ENCODE data around the gene UNC45A. TPM values are rescaled to one million over a fixed set of nuclear protein-coding genes. Genes with fewer than 3 reads are reported as not detected.

The UNC45A gene
- polyA plus RNA-seq, 1 donor: 23.2 TPM

- no peak for DNase-seq (ENCODE audit: low read depth)
Observed at GRCh38 chr15:90960298-90961091, 25.4 kb downstream of the UNC45A start.

GRCh38 chr15:90962021-90962420, 26.9 kb downstream of the UNC45A start:
- DNase-seq (ENCODE audit: low read depth): no peak

GRCh38 chr15:90966262-90966661, 31.2 kb downstream of the UNC45A start:
- no peak for DNase-seq (ENCODE audit: low read depth)

GRCh38 chr15:90967206-90967605, 32.1 kb downstream of the UNC45A start:
- DNase-seq (ENCODE audit: low read depth): no peak

GRCh38 chr15:90968434-90968833, 33.3 kb downstream of the UNC45A start:
- DNase-seq (ENCODE audit: low read depth): no peak

- DNase-seq (ENCODE audit: low read depth): no peak
Observed at GRCh38 chr15:90970274-90970673, 35.2 kb downstream of the UNC45A start.

- DNase-seq (ENCODE audit: low read depth): no peak
Observed at GRCh38 chr15:90972133-90972532, 37.0 kb downstream of the UNC45A start.

GRCh38 chr15:90974216-90974615, 39.1 kb downstream of the UNC45A start:
- no peak for DNase-seq (ENCODE audit: low read depth)

- no peak for DNase-seq (ENCODE audit: low read depth)
Observed at GRCh38 chr15:90979582-90979981, 44.5 kb downstream of the UNC45A start.

- DNase-seq (ENCODE audit: low read depth): no peak
Observed at GRCh38 chr15:90981681-90982080, 46.6 kb downstream of the UNC45A start.

- DNase-seq (ENCODE audit: low read depth): no peak
Observed at GRCh38 chr15:90982135-90982534, 47.0 kb downstream of the UNC45A start.

- DNase-seq (ENCODE audit: low read depth): no peak
Observed at GRCh38 chr15:90986790-90987507, 51.9 kb downstream of the UNC45A start.

- no peak for DNase-seq (ENCODE audit: low read depth)
Observed at GRCh38 chr15:90987561-90988141, 52.6 kb downstream of the UNC45A start.

- no peak for DNase-seq (ENCODE audit: low read depth)
Observed at GRCh38 chr15:90988296-90988695, 53.2 kb downstream of the UNC45A start.

GRCh38 chr15:90989040-90989768, 54.1 kb downstream of the UNC45A start:
- DNase-seq (ENCODE audit: low read depth): no peak

GRCh38 chr15:90990446-90990845, 55.4 kb downstream of the UNC45A start:
- no peak for DNase-seq (ENCODE audit: low read depth)

GRCh38 chr15:90991587-90992285, 56.7 kb downstream of the UNC45A start:
- DNase-seq (ENCODE audit: low read depth): no peak

- no peak for DNase-seq (ENCODE audit: low read depth)
Observed at GRCh38 chr15:90994059-90994416, 59.0 kb downstream of the UNC45A start.

- peak; percentile 88 for DNase-seq (ENCODE audit: low read depth)
Observed at GRCh38 chr15:90994417-90995311, 59.6 kb downstream of the UNC45A start, which contains the start of gene PRC1. PRC1 (minus strand) TSS chr15:90994535; CDS start chr15:90994417, 118 bp downstream.

- DNase-seq (ENCODE audit: low read depth): no peak
Observed at GRCh38 chr15:90998737-90999136, 63.7 kb downstream of the UNC45A start.

Data from forelimb muscle (tissue), 1 donor.